GM23338 (cell line): ENCODE results near the gene GINM1. TPM values are rescaled to one million over a fixed set of nuclear protein-coding genes. Genes with fewer than 3 reads are reported as not detected.

ENCODE experiments used
- ATAC-seq: fragments of 200-7000 bp; cut with Tn5 transposase; 3 replicates; pipeline ENCODE4 v1.9.1; 2020
- DNase-seq: peaks from one replicate; pipeline ENCODE4 v3.0.0-alpha.2; 2015; ENCODE audit warnings: low spot score
- H2AFZ ChIP-seq: fragments of 200-600 bp; sonication (generic); 2 replicates; pipeline ENCODE4 v1.8.0; 2016; ENCODE audit warnings: antibody characterized with exemption, mild to moderate bottlenecking, moderate library complexity
- H3F3A ChIP-seq: fragments of 200-600 bp; sonication (generic); replicated peaks from 2 replicates; pipeline ENCODE4 v1.8.0; 2017; ENCODE audit warnings: antibody characterized with exemption, mixed run types, low read depth
- H3K27ac ChIP-seq: fragments of 200-600 bp; sonication (generic); 2 replicates; pipeline ENCODE4 v1.6.1; 2016; ENCODE audit warnings: low read depth
- H3K27me3 ChIP-seq: fragments of 200-600 bp; sonication (generic); 2 replicates; pipeline ENCODE4 v1.8.0; 2016; ENCODE audit warnings: mild to moderate bottlenecking, mixed run types, moderate library complexity; ENCODE audit not compliant: insufficient read depth
- H3K36me3 ChIP-seq: fragments of 200-600 bp; sonication (generic); 2 replicates; pipeline ENCODE4 v1.8.0; 2016; ENCODE audit warnings: mild to moderate bottlenecking; ENCODE audit not compliant: insufficient read depth
- H3K4me1 ChIP-seq: fragments of 200-600 bp; sonication (generic); 2 replicates; pipeline ENCODE4 v1.8.0; 2016; ENCODE audit warnings: mild to moderate bottlenecking, moderate library complexity; ENCODE audit not compliant: insufficient read depth
- H3K4me2 ChIP-seq: fragments of 200-600 bp; sonication (generic); 2 replicates; pipeline ENCODE4 v1.7.1; 2017; ENCODE audit warnings: mixed run types
- H3K4me3 ChIP-seq: fragments of 200-600 bp; sonication (generic); 2 replicates; pipeline ENCODE4 v1.6.1; 2016; ENCODE audit warnings: mixed run types
- H3K79me2 ChIP-seq: fragments of 200-600 bp; sonication (generic); replicated peaks from 2 replicates; pipeline ENCODE4 v1.8.0; 2017; ENCODE audit warnings: mild to moderate bottlenecking; ENCODE audit not compliant: insufficient read depth
- H3K9me2 ChIP-seq: fragments of 200-600 bp; sonication (generic); 2 replicates; pipeline ENCODE4 v1.8.0; 2017; ENCODE audit not compliant: insufficient read depth
- H4K20me1 ChIP-seq: fragments of 200-600 bp; sonication (generic); replicated peaks from 2 replicates; pipeline ENCODE4 v1.8.0; 2017; ENCODE audit warnings: mild to moderate bottlenecking; ENCODE audit not compliant: insufficient read depth
- H3K27ac Mint-ChIP-seq: 2 replicates; pipeline ENCODE4 v1.8.0; 2020; ENCODE audit warnings: inconsistent platforms, mild to moderate bottlenecking, moderate library complexity, mixed read lengths
- H3K27me3 Mint-ChIP-seq: 3 replicates; pipeline ENCODE4 v1.8.0; 2022; ENCODE audit warnings: low read depth, mild to moderate bottlenecking, moderate library complexity, mixed read lengths, inconsistent platforms; ENCODE audit not compliant: insufficient read depth, poor library complexity
- H3K36me3 Mint-ChIP-seq: 3 replicates; pipeline ENCODE4 v1.8.0; 2021; ENCODE audit warnings: low read depth, mild to moderate bottlenecking, inconsistent platforms, moderate library complexity, mixed read lengths
- H3K4me1 Mint-ChIP-seq: 3 replicates; pipeline ENCODE4 v1.8.0; 2020; ENCODE audit warnings: mild to moderate bottlenecking, inconsistent platforms, mixed read lengths
- H3K4me3 Mint-ChIP-seq: 3 replicates; pipeline ENCODE4 v1.8.0; 2021; ENCODE audit warnings: moderate library complexity, mild to moderate bottlenecking, inconsistent platforms, mixed read lengths
- H3K9me3 Mint-ChIP-seq: 3 replicates; pipeline ENCODE4 v1.8.0; 2020; ENCODE audit warnings: moderate library complexity, mild to moderate bottlenecking, inconsistent platforms, mixed read lengths
- CREB1 ChIP-seq: fragments of 250-450 bp; sonication (Bioruptor Pico); IDR thresholded peaks from 2 replicates; pipeline ENCODE4 v1.5.0; 2020; ENCODE audit warnings: low read depth, mild to moderate bottlenecking, moderate library complexity
- EZH2 ChIP-seq: fragments of 200-600 bp; sonication (generic); IDR thresholded peaks from one replicate; pipeline ENCODE4 v1.8.0; 2017; ENCODE audit warnings: antibody characterized with exemption, mild to moderate bottlenecking, low read depth; ENCODE audit not compliant: unreplicated experiment
- JUNB ChIP-seq: IDR thresholded peaks from one replicate; pipeline ENCODE4 v1.6.1; 2016; ENCODE audit warnings: antibody characterized with exemption; ENCODE audit not compliant: unreplicated experiment
- NANOG ChIP-seq: IDR thresholded peaks from 2 replicates; pipeline ENCODE4 v1.6.1; 2016; ENCODE audit warnings: antibody characterized with exemption, borderline replicate concordance
- REST ChIP-seq: IDR thresholded peaks from one replicate; pipeline ENCODE4 v1.6.1; 2018; ENCODE audit warnings: antibody characterized with exemption; ENCODE audit not compliant: unreplicated experiment
- long read RNA-seq: library from polyadenylated mRNA; unstranded; transcript quantifications from one replicate; pipeline ENCODE4 v2.0.0, GENCODE V29; 2020; ENCODE audit not compliant: unreplicated experiment
- polyA plus RNA-seq: library from polyadenylated mRNA; unstranded; fragments of >200 nt; fragmentation: Nextera tagmentation; extraction: Ambion mirVana; gene quantifications from 2 replicates; pipeline ENCODE4 v1.2.1, GENCODE V29; 2016
- total RNA-seq: library from RNA; depleted of rRNA; stranded (reverse); fragments of >200 nt; shearing (Covaris generic); gene quantifications from 2 replicates; pipeline ENCODE4 v1.2.3, GENCODE V29; 2014; rRNA removed
- TF ChIP-seq, protein P1 (sequence below), 2 experiments: fragments of 200-600 bp in 1 of 2; sonication (generic) in 1 of 2; conservative IDR thresholded peaks; 2 replicates each; pipeline versions ENCODE4 v1.5.1 to v1.6.1; 2016 to 2017; ENCODE audit warnings: antibody characterized with exemption in 2 of 2, low read depth in 2 of 2, mild to moderate bottlenecking in 2 of 2, moderate library complexity in 1 of 2

GINM1 gene, protein sequence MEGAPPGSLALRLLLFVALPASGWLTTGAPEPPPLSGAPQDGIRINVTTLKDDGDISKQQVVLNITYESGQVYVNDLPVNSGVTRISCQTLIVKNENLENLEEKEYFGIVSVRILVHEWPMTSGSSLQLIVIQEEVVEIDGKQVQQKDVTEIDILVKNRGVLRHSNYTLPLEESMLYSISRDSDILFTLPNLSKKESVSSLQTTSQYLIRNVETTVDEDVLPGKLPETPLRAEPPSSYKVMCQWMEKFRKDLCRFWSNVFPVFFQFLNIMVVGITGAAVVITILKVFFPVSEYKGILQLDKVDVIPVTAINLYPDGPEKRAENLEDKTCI
- 13.4 and 19.2 TPM in 2 replicates for total RNA-seq
- 23.5 and 24.1 TPM in 2 replicates for polyA plus RNA-seq
- long read RNA-seq, transcript GINM1-201 (8 exons, 2,024 nt) = major isoform, 14 of 16 reads
- long read RNA-seq, partial matches to known transcripts = 0 of 16 reads
- long read RNA-seq, other reads (novel, unspliced or antisense) = 2 of 16 reads

- Mint-ChIP-seq H3K4me3 (peak within 1 kb of the TSS; percentile 95), H3K4me1 (peaks cover 10% of the 10 kb centered on the region; the same call in 2 of the 3 replicates), H3K27me3 (peaks cover 9% of the 10 kb centered on the region), H3K27ac (peak within 1 kb of the TSS; percentile 96), H3K9me3 (no peaks in the 10 kb centered on the region), H3K36me3 (no peaks in the 10 kb centered on the region)
- TF ChIP-seq CREB1 (CRISPR knock-in tag) = no peak
- TF ChIP-seq JUNB = no peak
- TF ChIP-seq NANOG = no peak
- no peak for TF ChIP-seq EZH2
- TF ChIP-seq, protein P1, sequence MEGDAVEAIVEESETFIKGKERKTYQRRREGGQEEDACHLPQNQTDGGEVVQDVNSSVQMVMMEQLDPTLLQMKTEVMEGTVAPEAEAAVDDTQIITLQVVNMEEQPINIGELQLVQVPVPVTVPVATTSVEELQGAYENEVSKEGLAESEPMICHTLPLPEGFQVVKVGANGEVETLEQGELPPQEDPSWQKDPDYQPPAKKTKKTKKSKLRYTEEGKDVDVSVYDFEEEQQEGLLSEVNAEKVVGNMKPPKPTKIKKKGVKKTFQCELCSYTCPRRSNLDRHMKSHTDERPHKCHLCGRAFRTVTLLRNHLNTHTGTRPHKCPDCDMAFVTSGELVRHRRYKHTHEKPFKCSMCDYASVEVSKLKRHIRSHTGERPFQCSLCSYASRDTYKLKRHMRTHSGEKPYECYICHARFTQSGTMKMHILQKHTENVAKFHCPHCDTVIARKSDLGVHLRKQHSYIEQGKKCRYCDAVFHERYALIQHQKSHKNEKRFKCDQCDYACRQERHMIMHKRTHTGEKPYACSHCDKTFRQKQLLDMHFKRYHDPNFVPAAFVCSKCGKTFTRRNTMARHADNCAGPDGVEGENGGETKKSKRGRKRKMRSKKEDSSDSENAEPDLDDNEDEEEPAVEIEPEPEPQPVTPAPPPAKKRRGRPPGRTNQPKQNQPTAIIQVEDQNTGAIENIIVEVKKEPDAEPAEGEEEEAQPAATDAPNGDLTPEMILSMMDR (conservative IDR thresholded peaks at IDR 0.05; ENCODE audit: low read depth in 2 of 2) = peak; percentile 71 to 76
- no peak for TF ChIP-seq REST
- Histone ChIP-seq H2AFZ (peak within 1 kb of the TSS; percentile 100), H3K27me3 (no peaks in the 10 kb centered on the region), H3K79me2 (peaks cover 38% of the 10 kb centered on the region), H4K20me1 (peaks cover 20% of the 10 kb centered on the region), H3K4me2 (peak within 1 kb of the TSS; percentile 91), H3K4me1 (peaks cover 16% of the 10 kb centered on the region), H3K9me2 (no peaks in the 10 kb centered on the region), H3K4me3 (peak within 1 kb of the TSS; percentile 90), H3F3A (peaks cover 12% of the 10 kb centered on the region; the same call in 1 of the 2 replicates), H3K36me3 (no peaks in the 10 kb centered on the region; the same call in 1 of the 2 replicates), H3K27ac (peak within 1 kb of the TSS; percentile 94)
- ATAC-seq (peak; percentile 83), DNase-seq (peak; percentile 95)
Observed at GRCh38 chr6:149565527-149566409, at the start of gene GINM1. Gene GINM1 (plus strand): TSS chr6:149566375. CDS start chr6:149566415, 40 bp downstream.
